Uterus (tissue), 2 donors: ENCODE measurements around the gene COMMD6.

ENCODE experiments used
- POLR2A ChIP-seq, 2 donors: fragments of 450-650 bp; IDR thresholded peaks; one replicate each; pipeline ENCODE4 v1.6.1; 2016; ENCODE audit warnings: antibody characterized with exemption in 2 of 2, mild to moderate bottlenecking in 1 of 2, moderate library complexity in 1 of 2
- TF ChIP-seq, protein P1 (sequence below), 4 experiments: fragments of 200-600 bp in 2 of 4; fragments of 450-650 bp in 2 of 4; sonication (generic) in 2 of 4; IDR thresholded peaks; one replicate each; pipeline ENCODE4 v1.5.1; 2016 to 2019; ENCODE audit warnings: antibody characterized with exemption in 4 of 4, mild to moderate bottlenecking in 2 of 4, moderate library complexity in 1 of 4

DNA sequence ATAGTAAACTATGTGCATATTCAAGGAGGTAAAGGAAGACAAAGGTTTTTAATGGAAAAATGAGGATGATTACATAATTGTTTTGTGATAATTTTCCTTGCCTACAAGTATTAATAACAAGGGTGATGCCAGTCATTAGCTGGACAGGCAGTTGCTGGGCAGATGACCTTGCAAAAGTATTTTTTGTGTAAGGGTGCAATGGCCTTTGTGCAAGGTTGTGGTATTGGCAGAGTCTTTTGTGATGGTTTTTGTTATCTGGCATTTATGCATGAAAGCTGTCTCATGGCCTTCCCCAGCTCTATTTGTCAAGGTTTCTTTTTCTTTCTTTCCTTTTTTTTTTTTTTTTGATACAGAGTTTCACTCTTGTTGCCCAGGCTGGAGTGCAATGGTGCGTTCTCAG is 4.3 kb upstream of the COMMD6 start:
- TF ChIP-seq, protein P1, sequence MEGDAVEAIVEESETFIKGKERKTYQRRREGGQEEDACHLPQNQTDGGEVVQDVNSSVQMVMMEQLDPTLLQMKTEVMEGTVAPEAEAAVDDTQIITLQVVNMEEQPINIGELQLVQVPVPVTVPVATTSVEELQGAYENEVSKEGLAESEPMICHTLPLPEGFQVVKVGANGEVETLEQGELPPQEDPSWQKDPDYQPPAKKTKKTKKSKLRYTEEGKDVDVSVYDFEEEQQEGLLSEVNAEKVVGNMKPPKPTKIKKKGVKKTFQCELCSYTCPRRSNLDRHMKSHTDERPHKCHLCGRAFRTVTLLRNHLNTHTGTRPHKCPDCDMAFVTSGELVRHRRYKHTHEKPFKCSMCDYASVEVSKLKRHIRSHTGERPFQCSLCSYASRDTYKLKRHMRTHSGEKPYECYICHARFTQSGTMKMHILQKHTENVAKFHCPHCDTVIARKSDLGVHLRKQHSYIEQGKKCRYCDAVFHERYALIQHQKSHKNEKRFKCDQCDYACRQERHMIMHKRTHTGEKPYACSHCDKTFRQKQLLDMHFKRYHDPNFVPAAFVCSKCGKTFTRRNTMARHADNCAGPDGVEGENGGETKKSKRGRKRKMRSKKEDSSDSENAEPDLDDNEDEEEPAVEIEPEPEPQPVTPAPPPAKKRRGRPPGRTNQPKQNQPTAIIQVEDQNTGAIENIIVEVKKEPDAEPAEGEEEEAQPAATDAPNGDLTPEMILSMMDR (IDR thresholded peaks at IDR 0.05), result no peak
- no peak for TF ChIP-seq POLR2A (IDR thresholded peaks at IDR 0.05)
